Measurements from ENCODE around the gene DNAH10. TPM values are rescaled to one million over a fixed set of nuclear protein-coding genes. Genes with fewer than 3 reads are reported as not detected.

DNAH10 gene

GRCh38 chr12:123983822-123984485, 221.9 kb downstream of the DNAH10 start:
- H3K27me3 ChIP-seq (ENCODE audit: control insufficient read depth in 3 of 3, insufficient read depth in 3 of 3, low read depth in 1 of 3, low read length in 3 of 3): no peaks in the 10 kb centered on the region
- no peak overlapping the region for H3K18ac ChIP-seq (ENCODE audit: low read length)
- no peak overlapping the region for H2BK5ac ChIP-seq (ENCODE audit: low read length)
- DNase-seq (ENCODE audit: low spot score): peak; percentile 48
- no peak overlapping the region for H2BK120ac ChIP-seq (ENCODE audit: low read depth, low read length)
- no CpG with 5 or more reads among the region's 7 CpGs for WGBS, 2 donors (ENCODE audit: extremely low coverage in 2 of 2, insufficient read length in 2 of 2, insufficient replicate concordance in 1 of 2)
- no peak overlapping the region for H3K9ac ChIP-seq (ENCODE audit: low read depth, low read length, poor library complexity)
- H3K14ac ChIP-seq (ENCODE audit: low read length): no peak overlapping the region
- H3K36me3 ChIP-seq (replicated peaks in 1 of 2; ENCODE audit: control insufficient read depth in 2 of 2, insufficient read depth in 2 of 2, low read length in 2 of 2): peaks cover 10 to 94% of the 10 kb centered on the region in 2 donors
- no peak overlapping the region for H3K4me3 ChIP-seq (ENCODE audit: low read length in 2 of 2)
- H3K4ac ChIP-seq (ENCODE audit: low read length): no peak overlapping the region
- H2AFZ ChIP-seq (ENCODE audit: low read length): no peak overlapping the region
- no peak overlapping the region for H3K27ac ChIP-seq (replicated peaks; ENCODE audit: low read length)
- no peak overlapping the region for H3K4me2 ChIP-seq (ENCODE audit: insufficient read depth, low read length, poor library complexity, severe bottlenecking)
- no peak overlapping the region for H4K8ac ChIP-seq (ENCODE audit: low read depth, low read length)
- H2AK5ac ChIP-seq (ENCODE audit: low read depth, low read length): no peak overlapping the region
- H3K23ac ChIP-seq (ENCODE audit: low read depth, low read length, poor library complexity): no peak overlapping the region
- H4K91ac ChIP-seq (ENCODE audit: low read depth, low read length, poor library complexity): no peak overlapping the region
- no peak overlapping the region for H2BK15ac ChIP-seq (ENCODE audit: low read length)
- no peak overlapping the region for H2BK12ac ChIP-seq (ENCODE audit: low read length)
- H3K9me3 ChIP-seq (replicated peaks in 1 of 2; ENCODE audit: control insufficient read depth in 2 of 2, insufficient read depth in 1 of 2, low read depth in 1 of 2, low read length in 2 of 2): no peaks in the 10 kb centered on the region
- peaks cover 0 to 9% of the 10 kb centered on the region in 2 donors for H3K4me1 ChIP-seq (ENCODE audit: control insufficient read depth in 2 of 2, insufficient read depth in 1 of 2, low read depth in 1 of 2, low read length in 2 of 2)
- H3K79me1 ChIP-seq (ENCODE audit: low read depth, low read length): peaks cover 2% of the 10 kb centered on the region

GRCh38 chr12:123984903-123985302, 222.8 kb downstream of the DNAH10 start:
- no peak overlapping the region for H3K4me2 ChIP-seq (ENCODE audit: insufficient read depth, low read length, poor library complexity, severe bottlenecking)
- H3K23ac ChIP-seq (ENCODE audit: low read depth, low read length, poor library complexity): no peak overlapping the region
- no peak overlapping the region for H3K14ac ChIP-seq (ENCODE audit: low read length)
- peaks cover 0 to 9% of the 10 kb centered on the region in 2 donors for H3K4me1 ChIP-seq (ENCODE audit: control insufficient read depth in 2 of 2, insufficient read depth in 1 of 2, low read depth in 1 of 2, low read length in 2 of 2)
- no peaks in the 10 kb centered on the region for H3K27me3 ChIP-seq (ENCODE audit: control insufficient read depth in 3 of 3, insufficient read depth in 3 of 3, low read depth in 1 of 3, low read length in 3 of 3)
- no peak overlapping the region for H2AK5ac ChIP-seq (ENCODE audit: low read depth, low read length)
- H3K18ac ChIP-seq (ENCODE audit: low read length): no peak overlapping the region
- no peaks in the 10 kb centered on the region for H3K9me3 ChIP-seq (replicated peaks in 1 of 2; ENCODE audit: control insufficient read depth in 2 of 2, insufficient read depth in 1 of 2, low read depth in 1 of 2, low read length in 2 of 2)
- no peak overlapping the region for H4K91ac ChIP-seq (ENCODE audit: low read depth, low read length, poor library complexity)
- H2AFZ ChIP-seq (ENCODE audit: low read length): no peak overlapping the region
- H3K9ac ChIP-seq (ENCODE audit: low read depth, low read length, poor library complexity): no peak overlapping the region
- no peak overlapping the region for H3K4me3 ChIP-seq (ENCODE audit: low read length in 2 of 2)
- H2BK120ac ChIP-seq (ENCODE audit: low read depth, low read length): no peak overlapping the region
- H3K4ac ChIP-seq (ENCODE audit: low read length): no peak overlapping the region
- no CpG with 5 or more reads among the region's 4 CpGs for WGBS, 2 donors (ENCODE audit: extremely low coverage in 2 of 2, insufficient read length in 2 of 2, insufficient replicate concordance in 1 of 2)
- H2BK15ac ChIP-seq (ENCODE audit: low read length): no peak overlapping the region
- no peak overlapping the region for H2BK5ac ChIP-seq (ENCODE audit: low read length)
- no peak overlapping the region for H4K8ac ChIP-seq (ENCODE audit: low read depth, low read length)
- no peak for DNase-seq (ENCODE audit: low spot score)
- peaks cover 14 to 94% of the 10 kb centered on the region in 2 donors for H3K36me3 ChIP-seq (replicated peaks in 1 of 2; ENCODE audit: control insufficient read depth in 2 of 2, insufficient read depth in 2 of 2, low read length in 2 of 2)
- peaks cover 2% of the 10 kb centered on the region for H3K79me1 ChIP-seq (ENCODE audit: low read depth, low read length)
- no peak overlapping the region for H2BK12ac ChIP-seq (ENCODE audit: low read length)
- no peak overlapping the region for H3K27ac ChIP-seq (replicated peaks; ENCODE audit: low read length)

Small RNAs within 50 kb of the gene (small RNA-seq; reads per million reads assigned to genes)
- gene AC068790.4 (ENCODE audit: insufficient read depth) (not detected), gene AC068790.6 (ENCODE audit: insufficient read depth) (not detected)

Data from neuronal stem cell (in vitro differentiated cells).